ENCODE data around the gene CHIC2. TPM values are rescaled to one million over a fixed set of nuclear protein-coding genes. Genes with fewer than 3 reads are reported as not detected.

Gene CHIC2
- total and polyA plus RNA-seq, 2 of the 8 experiments (the other 6 are each of a cell fraction or from before 2014, with no cell fraction given): 4.5 to 10.9 TPM

DNA sequence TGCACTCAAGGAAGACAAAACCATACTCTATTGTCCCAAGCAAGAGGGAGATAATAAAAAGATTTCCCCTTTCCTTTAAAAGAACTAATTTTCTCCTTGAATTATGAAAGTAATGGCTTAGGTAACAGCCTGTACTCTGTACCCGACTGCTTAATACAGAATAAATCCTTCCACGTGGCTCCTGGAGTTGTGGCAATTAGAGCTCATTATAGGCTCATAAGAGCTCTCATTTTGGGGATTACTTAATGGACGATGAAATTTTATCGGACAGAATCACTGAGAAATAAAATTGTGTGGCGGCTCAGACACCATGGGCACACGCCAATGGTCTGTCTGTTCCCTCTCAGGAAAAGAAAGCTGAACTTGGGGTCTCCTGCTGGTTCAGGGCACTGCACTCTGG lies 32.7 kb upstream of the CHIC2 start:
- peaks cover 6% of the 10 kb centered on the region in 2 experiments for H4K20me1 ChIP-seq (replicated peaks in 1 of 2; ENCODE audit: control insufficient read depth in 1 of 2, insufficient read depth in 2 of 2, low read length in 2 of 2)
- no peak overlapping the region for H3K14ac ChIP-seq (ENCODE audit: insufficient read length)
- H4K91ac ChIP-seq (replicated peaks; ENCODE audit: insufficient read length, low read length): no peak overlapping the region
- 0 out of 8 replicates have a peak overlapping the region, but pooled peaks of 1 of the 4 experiments have one; percentile 3 for H3K4me3 ChIP-seq (ENCODE audit: extremely low read depth in 1 of 4, insufficient read depth in 2 of 4, low read depth in 3 of 4, low read length in 4 of 4)
- peak overlapping the region; percentile 40; the same call in 1 of the 2 replicates for H2BK12ac ChIP-seq (ENCODE audit: low read depth, low read length)
- ChIA-PET CTCF (ENCODE audit: partially characterized antibody) (interaction anchor here (0.6 to 9.8 kb wide), 6 partner anchors 10 to 188 kb away, joined by 3 to 62 read pairs (median 4); no protein-coding TSS in a partner anchor), POLR2A (ENCODE audit: partially characterized antibody) (interaction anchor here (0.9 to 1.6 kb wide), 3 partner anchors 10 to 134 kb away, joined by 3 to 16 read pairs (median 3); partner anchors contain the start of gene CHIC2)
- H3K18ac ChIP-seq (ENCODE audit: extremely low read depth, low read length): no peak overlapping the region
- H4K5ac ChIP-seq (ENCODE audit: insufficient read length, low read depth, low read length): no peak overlapping the region
- H3K23ac ChIP-seq (ENCODE audit: insufficient read length): no peak overlapping the region
- H3K9me3 ChIP-seq (ENCODE audit: insufficient read depth in 2 of 2, low read depth in 1 of 2, low read length in 1 of 2): no peaks in the 10 kb centered on the region
- WGBS, 2 experiments (ENCODE audit: extremely low coverage in 1 of 2, insufficient coverage in 1 of 2, insufficient read length in 1 of 2, insufficient replicate concordance in 2 of 2, low coverage in 1 of 2, low lambda C conversion rate in 2 of 2, missing lambda C conversion rate in 1 of 2): 68% methylated on average over 6 of the region's 6 CpGs; no CpG with 5 or more reads in 1 of the 2 experiments
- no peak overlapping the region for H3K4ac ChIP-seq (replicated peaks; ENCODE audit: insufficient read length, low read depth, low read length)
- H3K79me2 ChIP-seq (ENCODE audit: control insufficient read depth in 1 of 2, insufficient read depth in 2 of 2, low read length in 2 of 2): no peaks in the 10 kb centered on the region
- H2BK120ac ChIP-seq (replicated peaks; ENCODE audit: low read depth, low read length): no peak overlapping the region
- no peak overlapping the region for H2BK5ac ChIP-seq (ENCODE audit: low read depth, low read length)
- H4K8ac ChIP-seq (ENCODE audit: extremely low read depth, insufficient read depth, low read length): no peak overlapping the region
- no peak overlapping the region for H3K9ac ChIP-seq (replicated peaks in 1 of 4; ENCODE audit: extremely low read depth in 1 of 4, low read depth in 3 of 4, low read length in 3 of 4)
- DNase-seq (ENCODE audit: low read depth in 1 of 2, low spot score in 2 of 2): no peak
- peaks cover 0 to 7% (median 0%) of the 10 kb centered on the region in 4 experiments; a peak in 1 of 8 replicates for H3K36me3 ChIP-seq (ENCODE audit: control insufficient read depth in 2 of 4, insufficient read depth in 4 of 4, low read length in 3 of 4)
- H3K56ac ChIP-seq (replicated peaks; ENCODE audit: insufficient read length, low read depth, low read length): no peak overlapping the region
- no peak overlapping the region for H3K27ac ChIP-seq (ENCODE audit: low read depth, low read length)
- H3K4me2 ChIP-seq (ENCODE audit: insufficient read depth in 1 of 2, low read depth in 2 of 2, low read length in 2 of 2): peak overlapping the region in 1 of 2 experiments; percentile 98; a peak in 1 of 4 replicates
- no peak overlapping the region for H2BK15ac ChIP-seq (ENCODE audit: low read length)
- peaks cover 76 to 100% (median 97%) of the 10 kb centered on the region in 4 experiments for H3K27me3 ChIP-seq (replicated peaks in 1 of 4; ENCODE audit: control insufficient read depth in 3 of 4, extremely low read depth in 1 of 4, insufficient read depth in 3 of 4, low read length in 3 of 4)
- H3K4me1 ChIP-seq (replicated peaks in 1 of 4; ENCODE audit: control insufficient read depth in 3 of 4, insufficient read depth in 4 of 4, low read length in 3 of 4): peaks cover 25 to 63% (median 37%) of the 10 kb centered on the region in 4 experiments
- peaks cover 2% of the 10 kb centered on the region; the same call in 1 of the 2 replicates for H3K23me2 ChIP-seq (ENCODE audit: low read depth, low read length)
- no peak for FAIRE-seq
- H2AFZ ChIP-seq (ENCODE audit: low read length): no peak overlapping the region
- no peak overlapping the region for H2AK5ac ChIP-seq (ENCODE audit: low read depth, low read length)
- H3K79me1 ChIP-seq (ENCODE audit: low read depth, low read length): no peaks in the 10 kb centered on the region
- no peak overlapping the region for H2BK20ac ChIP-seq (ENCODE audit: low read length)
- TF ChIP-seq KDM5A (IDR thresholded peaks at IDR 0.05; ENCODE audit: low read length) (no peak), EP300 (IDR thresholded peaks at IDR 0.05; ENCODE audit: borderline replicate concordance in 1 of 2, low read depth in 2 of 2, low read length in 2 of 2) (no peak), EZH2 (IDR thresholded peaks at IDR 0.05; ENCODE audit: low read depth, low read length, severe bottlenecking) (peak; percentile 1), ASH2L (IDR thresholded peaks at IDR 0.05; ENCODE audit: low read length) (no peak), MAFK (IDR thresholded peaks at IDR 0.05; ENCODE audit: low read depth, low read length) (no peak), TEAD4 (IDR thresholded peaks at IDR 0.05; ENCODE audit: low read depth, low read length) (no peak), FOSL1 (IDR thresholded peaks at IDR 0.05; ENCODE audit: insufficient read depth, low read depth, low read length) (no peak), RFX5 (IDR thresholded peaks at IDR 0.05; ENCODE audit: borderline replicate concordance, low read depth, low read length) (no peak)

Data from H1 (cell line).